ENCODE measurements around the gene NLRP9. TPM values are rescaled to one million over a fixed set of nuclear protein-coding genes. Genes with fewer than 3 reads are reported as not detected.

Gene NLRP9
- total RNA-seq, 1 donor from 2014 or later, result not detected

DNA sequence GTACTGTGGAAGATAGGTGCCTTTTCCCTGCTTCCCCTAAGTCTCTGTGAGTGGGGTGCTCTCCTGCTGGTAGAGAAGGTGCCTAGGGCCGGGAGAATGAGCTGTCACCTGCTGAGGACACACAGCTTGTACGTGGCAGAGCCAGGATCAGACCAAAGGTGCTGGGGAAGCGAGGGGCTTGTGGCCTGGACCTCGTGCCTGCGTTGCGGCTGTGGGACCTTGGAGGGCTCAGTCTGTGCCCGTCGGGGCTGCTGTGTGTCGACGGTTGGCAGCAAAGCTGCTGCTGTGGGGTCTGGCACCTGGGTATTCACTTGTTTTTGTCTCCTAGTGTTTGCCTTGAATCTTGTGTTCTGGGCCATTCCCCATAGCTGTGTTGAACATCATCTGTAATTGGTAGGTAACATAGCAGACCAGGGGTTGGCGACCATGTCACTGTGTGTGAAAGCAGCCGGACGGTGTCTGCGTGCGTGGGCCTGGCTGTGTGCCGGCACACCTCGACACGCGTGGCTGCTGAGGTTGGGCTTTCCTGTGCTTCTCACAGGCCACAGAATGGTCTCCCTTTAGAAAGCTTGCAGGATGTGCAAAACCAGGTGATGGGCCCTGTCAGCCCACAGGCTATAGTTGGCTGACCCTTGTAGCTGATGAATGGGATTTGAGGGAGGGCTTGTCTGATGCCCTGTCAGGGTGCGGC lies 74.2 kb downstream of the NLRP9 start:
- Histone ChIP-seq H3K27me3 (no peaks in the 10 kb centered on the region), H3K4me3 (no peak overlapping the region), H3K9me3 (no peaks in the 10 kb centered on the region), H3K36me3 (peaks cover 0 to 88% of the 10 kb centered on the region in 2 donors), H3K27ac (no peak overlapping the region), H3K4me1 (peaks cover 20% of the 10 kb centered on the region)
- intact Hi-C loops (cut with DNase I), result loop anchor here (10.0 kb wide), 1 partner anchor 549 kb away; the partner anchor contains the start of gene PPP1R12C
- TF ChIP-seq, protein P1, sequence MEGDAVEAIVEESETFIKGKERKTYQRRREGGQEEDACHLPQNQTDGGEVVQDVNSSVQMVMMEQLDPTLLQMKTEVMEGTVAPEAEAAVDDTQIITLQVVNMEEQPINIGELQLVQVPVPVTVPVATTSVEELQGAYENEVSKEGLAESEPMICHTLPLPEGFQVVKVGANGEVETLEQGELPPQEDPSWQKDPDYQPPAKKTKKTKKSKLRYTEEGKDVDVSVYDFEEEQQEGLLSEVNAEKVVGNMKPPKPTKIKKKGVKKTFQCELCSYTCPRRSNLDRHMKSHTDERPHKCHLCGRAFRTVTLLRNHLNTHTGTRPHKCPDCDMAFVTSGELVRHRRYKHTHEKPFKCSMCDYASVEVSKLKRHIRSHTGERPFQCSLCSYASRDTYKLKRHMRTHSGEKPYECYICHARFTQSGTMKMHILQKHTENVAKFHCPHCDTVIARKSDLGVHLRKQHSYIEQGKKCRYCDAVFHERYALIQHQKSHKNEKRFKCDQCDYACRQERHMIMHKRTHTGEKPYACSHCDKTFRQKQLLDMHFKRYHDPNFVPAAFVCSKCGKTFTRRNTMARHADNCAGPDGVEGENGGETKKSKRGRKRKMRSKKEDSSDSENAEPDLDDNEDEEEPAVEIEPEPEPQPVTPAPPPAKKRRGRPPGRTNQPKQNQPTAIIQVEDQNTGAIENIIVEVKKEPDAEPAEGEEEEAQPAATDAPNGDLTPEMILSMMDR (IDR thresholded peaks at IDR 0.05), result no peak
- TF ChIP-seq POLR2AphosphoS5 (IDR thresholded peaks at IDR 0.05; ENCODE audit: insufficient read depth in 1 of 2, low read depth in 1 of 2) (no peak), POLR2A (IDR thresholded peaks at IDR 0.05) (no peak)
- DNase-seq (ENCODE audit: extremely low spot score in 2 of 2), result no peak

DNA sequence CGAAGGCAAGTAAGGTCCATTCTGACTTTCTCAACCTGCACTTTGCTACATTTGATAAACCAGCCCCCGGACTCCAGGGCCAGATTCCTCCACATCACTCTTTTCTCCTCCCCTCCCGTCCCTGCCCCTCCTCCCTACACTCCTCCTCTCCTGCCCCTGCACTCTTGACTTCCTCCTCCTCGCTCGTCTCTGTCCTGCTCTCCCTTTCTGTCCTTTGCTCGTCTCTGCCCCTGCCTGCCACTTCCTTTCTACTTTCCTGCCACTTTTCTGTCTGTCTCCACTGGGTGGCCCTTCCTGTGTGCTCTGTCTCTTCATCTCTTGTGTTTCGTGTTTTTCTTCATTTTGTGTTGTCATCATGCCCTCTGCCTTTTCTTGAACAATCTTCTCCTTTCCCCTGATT lies 76.4 kb downstream of the NLRP9 start:
- H3K4me1 ChIP-seq, result peaks cover 41% of the 10 kb centered on the region
- TF ChIP-seq POLR2AphosphoS5 (IDR thresholded peaks at IDR 0.05; ENCODE audit: insufficient read depth in 1 of 2, low read depth in 1 of 2), result no peak
- H3K27ac ChIP-seq, result no peak overlapping the region
- H3K36me3 ChIP-seq, result peaks cover 0 to 69% of the 10 kb centered on the region in 2 donors
- H3K9me3 ChIP-seq, result no peaks in the 10 kb centered on the region
- intact Hi-C loops (cut with DNase I), result loop anchor here (10.0 kb wide), 1 partner anchor 547 kb away; the partner anchor contains the start of gene PPP1R12C
- no peak overlapping the region for H3K4me3 ChIP-seq
- H3K27me3 ChIP-seq, result no peaks in the 10 kb centered on the region
- DNase-seq (ENCODE audit: extremely low spot score in 2 of 2), result no peak

DNA sequence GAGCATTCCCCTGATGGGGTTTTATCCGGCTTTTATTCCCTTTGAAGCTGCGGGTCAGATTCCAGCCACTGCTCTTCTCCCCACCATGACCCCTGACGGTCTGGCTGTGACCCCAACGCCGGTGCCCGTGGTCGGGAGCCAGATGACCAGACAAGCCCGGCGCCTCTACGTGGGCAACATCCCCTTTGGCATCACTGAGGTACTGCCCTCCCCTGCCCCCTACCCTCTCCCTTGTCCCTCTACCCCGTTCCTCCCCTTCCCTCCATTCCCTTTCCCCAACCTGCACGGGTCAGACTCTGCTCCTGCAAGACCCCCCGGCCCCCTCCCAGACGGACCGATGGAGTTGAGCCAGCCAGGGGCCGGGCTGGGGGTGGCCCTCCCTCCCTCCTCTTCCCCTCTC lies 77.2 kb downstream of the NLRP9 start:
- no peak overlapping the region for H3K27ac ChIP-seq
- H3K4me3 ChIP-seq, result no peak overlapping the region
- no peaks in the 10 kb centered on the region for H3K27me3 ChIP-seq
- no peak for DNase-seq (ENCODE audit: extremely low spot score in 2 of 2)
- TF ChIP-seq, protein P1 (IDR thresholded peaks at IDR 0.05), result no peak
- TF ChIP-seq POLR2A (IDR thresholded peaks at IDR 0.05) (no peak), POLR2AphosphoS5 (IDR thresholded peaks at IDR 0.05; ENCODE audit: insufficient read depth in 1 of 2, low read depth in 1 of 2) (no peak)
- H3K9me3 ChIP-seq, result no peaks in the 10 kb centered on the region
- H3K36me3 ChIP-seq, result peaks cover 0 to 60% of the 10 kb centered on the region in 2 donors
- intact Hi-C loops (cut with DNase I), result loop anchor here (10.0 kb wide), 1 partner anchor 546 kb away; the partner anchor contains the start of gene PPP1R12C
- peaks cover 50% of the 10 kb centered on the region for H3K4me1 ChIP-seq

DNA sequence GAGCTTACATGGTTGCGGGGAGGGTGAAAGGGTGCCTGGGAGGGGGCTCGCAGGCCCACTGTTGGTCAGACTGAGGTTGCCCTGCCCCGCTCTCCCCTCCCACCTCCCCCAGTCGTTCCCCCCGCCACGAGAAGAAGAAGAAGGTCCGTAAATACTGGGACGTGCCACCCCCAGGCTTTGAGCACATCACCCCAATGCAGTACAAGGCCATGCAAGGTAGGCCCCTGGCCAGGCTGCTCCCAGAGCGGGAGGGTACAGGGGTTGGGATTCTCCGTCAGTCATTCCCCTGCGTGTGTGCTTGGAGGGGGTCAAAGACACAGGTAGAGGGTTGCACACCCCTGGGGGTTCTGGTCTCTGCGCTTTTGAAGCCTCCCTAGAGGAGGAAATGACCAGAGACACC lies 77.8 kb downstream of the NLRP9 start:
- intact Hi-C loops (cut with DNase I), result loop anchor here (10.0 kb wide), 1 partner anchor 546 kb away; the partner anchor contains the start of gene PPP1R12C
- TF ChIP-seq POLR2AphosphoS5 (IDR thresholded peaks at IDR 0.05; ENCODE audit: insufficient read depth in 1 of 2, low read depth in 1 of 2) (no peak), POLR2A (IDR thresholded peaks at IDR 0.05) (no peak)
- TF ChIP-seq, protein P1 (IDR thresholded peaks at IDR 0.05), result no peak
- no peak for DNase-seq (ENCODE audit: extremely low spot score in 2 of 2)
- Histone ChIP-seq H3K4me3 (no peak overlapping the region), H3K36me3 (peaks cover 0 to 55% of the 10 kb centered on the region in 2 donors), H3K4me1 (peaks cover 55% of the 10 kb centered on the region), H3K9me3 (no peaks in the 10 kb centered on the region), H3K27me3 (no peaks in the 10 kb centered on the region), H3K27ac (no peak overlapping the region)

DNA sequence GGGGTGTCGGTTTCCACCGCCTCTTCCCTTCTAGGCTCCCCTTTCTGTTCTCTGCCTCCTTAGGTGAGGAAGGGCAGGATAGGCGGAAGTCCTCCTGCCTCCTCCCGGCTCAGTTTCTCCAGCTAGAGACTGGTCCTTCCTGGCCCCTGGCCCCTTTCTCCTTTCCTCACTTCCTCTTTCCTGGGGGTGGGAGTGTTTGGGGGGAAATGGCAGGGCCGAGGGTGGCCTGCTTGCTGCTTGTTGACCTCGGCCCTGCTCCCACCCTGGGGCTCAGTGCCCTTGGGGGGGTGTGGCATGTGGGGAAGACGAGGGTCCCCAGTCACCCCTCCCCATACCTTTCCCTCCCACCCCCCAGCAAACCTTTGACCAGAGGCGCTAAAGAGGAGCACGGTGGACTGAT lies 78.4 kb downstream of the NLRP9 start:
- intact Hi-C loops (cut with DNase I), result loop anchor here (10.0 kb wide), 1 partner anchor 545 kb away; the partner anchor contains the start of gene PPP1R12C
- H3K27ac ChIP-seq, result no peak overlapping the region
- H3K36me3 ChIP-seq, result peaks cover 0 to 52% of the 10 kb centered on the region in 2 donors
- no peaks in the 10 kb centered on the region for H3K27me3 ChIP-seq
- no peak for DNase-seq (ENCODE audit: extremely low spot score in 2 of 2)
- no peak overlapping the region for H3K4me3 ChIP-seq
- TF ChIP-seq POLR2A (IDR thresholded peaks at IDR 0.05) (no peak), POLR2AphosphoS5 (IDR thresholded peaks at IDR 0.05; ENCODE audit: insufficient read depth in 1 of 2, low read depth in 1 of 2) (no peak)
- TF ChIP-seq, protein P1 (IDR thresholded peaks at IDR 0.05), result no peak
- H3K9me3 ChIP-seq, result no peaks in the 10 kb centered on the region
- peaks cover 55% of the 10 kb centered on the region for H3K4me1 ChIP-seq
